Spleen (tissue), 3 donors: ENCODE data around the gene EHD4.
A peak's percentile ranks its signal among the peaks of the same experiment; 100 is the strongest.

Experiments
- POLR2A ChIP-seq, 3 donors: fragments of 450-650 bp; IDR thresholded peaks; one replicate each; pipeline ENCODE4 v1.5.1; 2017; ENCODE audit warnings: antibody characterized with exemption in 3 of 3, mild to moderate bottlenecking in 1 of 3
- POLR2AphosphoS5 ChIP-seq, 3 donors: sonication (generic); formaldehyde crosslinking; IDR thresholded peaks; one replicate each; pipeline ENCODE4 v1.5.1; 2017; ENCODE audit warnings: antibody characterized with exemption in 3 of 3

DNA sequence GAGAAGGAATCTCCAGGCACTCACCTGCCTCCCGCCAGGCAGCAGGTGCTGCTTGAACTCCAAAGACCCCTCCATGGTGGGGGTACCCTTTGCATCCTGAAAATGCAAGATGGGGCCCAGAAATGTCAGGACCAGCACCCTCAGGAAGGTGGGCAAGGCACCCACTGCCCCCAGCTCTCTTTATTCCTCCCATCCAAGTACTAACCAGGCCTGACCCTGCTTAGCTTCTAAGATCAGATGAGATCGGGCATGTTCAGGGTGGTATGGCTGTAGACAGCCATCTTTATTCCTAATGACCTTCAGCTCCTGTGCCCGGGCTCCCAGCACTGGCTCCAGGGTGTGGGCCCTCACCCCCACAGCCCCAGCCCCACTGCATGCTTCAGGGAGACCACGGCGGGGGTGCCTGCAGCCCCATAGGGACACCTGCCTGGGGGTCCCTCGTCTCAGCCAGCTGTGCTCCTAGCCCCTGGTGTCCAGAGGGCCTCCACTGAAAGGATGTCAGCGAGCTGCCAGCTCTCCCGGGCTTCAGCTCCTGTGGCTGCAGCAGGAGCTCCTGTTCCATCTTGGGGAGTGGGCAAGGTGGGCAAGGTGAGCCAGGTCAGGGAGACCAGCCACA lies 120.5 kb downstream of the EHD4 start:
- TF ChIP-seq POLR2A (IDR thresholded peaks at IDR 0.05) (no peak), POLR2AphosphoS5 (IDR thresholded peaks at IDR 0.05) (peak in 1 of 3 donors; percentile 46)
